ENCODE data around the gene SLC35E1. TPM values are rescaled to one million over a fixed set of nuclear protein-coding genes. Genes with fewer than 3 reads are reported as not detected.

Gene SLC35E1
- total RNA-seq, 1 donor from 2014 or later = 29.7 TPM

DNA sequence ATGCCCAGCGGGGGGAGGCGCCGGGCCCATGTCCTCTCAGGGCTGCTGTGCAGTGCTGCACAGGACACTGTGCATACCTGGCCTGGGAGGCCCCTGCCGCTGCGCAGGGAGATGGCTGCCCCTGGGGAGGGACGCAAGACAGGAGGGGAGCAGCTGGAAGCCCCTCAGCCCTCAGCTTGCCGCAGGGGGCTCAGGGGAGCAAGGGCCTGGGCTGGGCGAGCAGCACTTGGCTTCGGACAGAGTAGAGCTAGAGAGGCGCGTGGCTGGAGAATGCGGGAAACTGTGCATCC lies 40.9 kb downstream of the SLC35E1 start:
- TF ChIP-seq, protein P1, sequence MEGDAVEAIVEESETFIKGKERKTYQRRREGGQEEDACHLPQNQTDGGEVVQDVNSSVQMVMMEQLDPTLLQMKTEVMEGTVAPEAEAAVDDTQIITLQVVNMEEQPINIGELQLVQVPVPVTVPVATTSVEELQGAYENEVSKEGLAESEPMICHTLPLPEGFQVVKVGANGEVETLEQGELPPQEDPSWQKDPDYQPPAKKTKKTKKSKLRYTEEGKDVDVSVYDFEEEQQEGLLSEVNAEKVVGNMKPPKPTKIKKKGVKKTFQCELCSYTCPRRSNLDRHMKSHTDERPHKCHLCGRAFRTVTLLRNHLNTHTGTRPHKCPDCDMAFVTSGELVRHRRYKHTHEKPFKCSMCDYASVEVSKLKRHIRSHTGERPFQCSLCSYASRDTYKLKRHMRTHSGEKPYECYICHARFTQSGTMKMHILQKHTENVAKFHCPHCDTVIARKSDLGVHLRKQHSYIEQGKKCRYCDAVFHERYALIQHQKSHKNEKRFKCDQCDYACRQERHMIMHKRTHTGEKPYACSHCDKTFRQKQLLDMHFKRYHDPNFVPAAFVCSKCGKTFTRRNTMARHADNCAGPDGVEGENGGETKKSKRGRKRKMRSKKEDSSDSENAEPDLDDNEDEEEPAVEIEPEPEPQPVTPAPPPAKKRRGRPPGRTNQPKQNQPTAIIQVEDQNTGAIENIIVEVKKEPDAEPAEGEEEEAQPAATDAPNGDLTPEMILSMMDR (IDR thresholded peaks at IDR 0.05; ENCODE audit: unreplicated experiment) = no peak
- H3K4me1 Mint-ChIP-seq (ENCODE audit: unreplicated experiment) = no peaks in the 10 kb centered on the region
- H3K4me3 Mint-ChIP-seq (ENCODE audit: unreplicated experiment) = no peak overlapping the region
- peaks cover 42% of the 10 kb centered on the region for H3K36me3 Mint-ChIP-seq (ENCODE audit: low read depth, unreplicated experiment)
- no peaks in the 10 kb centered on the region for H3K9me3 Mint-ChIP-seq (ENCODE audit: unreplicated experiment)
- DNase-seq (ENCODE audit: low spot score) = no peak
- peaks cover 3% of the 10 kb centered on the region for H3K27me3 Mint-ChIP-seq (ENCODE audit: unreplicated experiment)
- H3K27ac Mint-ChIP-seq (ENCODE audit: unreplicated experiment) = no peak overlapping the region

DNA sequence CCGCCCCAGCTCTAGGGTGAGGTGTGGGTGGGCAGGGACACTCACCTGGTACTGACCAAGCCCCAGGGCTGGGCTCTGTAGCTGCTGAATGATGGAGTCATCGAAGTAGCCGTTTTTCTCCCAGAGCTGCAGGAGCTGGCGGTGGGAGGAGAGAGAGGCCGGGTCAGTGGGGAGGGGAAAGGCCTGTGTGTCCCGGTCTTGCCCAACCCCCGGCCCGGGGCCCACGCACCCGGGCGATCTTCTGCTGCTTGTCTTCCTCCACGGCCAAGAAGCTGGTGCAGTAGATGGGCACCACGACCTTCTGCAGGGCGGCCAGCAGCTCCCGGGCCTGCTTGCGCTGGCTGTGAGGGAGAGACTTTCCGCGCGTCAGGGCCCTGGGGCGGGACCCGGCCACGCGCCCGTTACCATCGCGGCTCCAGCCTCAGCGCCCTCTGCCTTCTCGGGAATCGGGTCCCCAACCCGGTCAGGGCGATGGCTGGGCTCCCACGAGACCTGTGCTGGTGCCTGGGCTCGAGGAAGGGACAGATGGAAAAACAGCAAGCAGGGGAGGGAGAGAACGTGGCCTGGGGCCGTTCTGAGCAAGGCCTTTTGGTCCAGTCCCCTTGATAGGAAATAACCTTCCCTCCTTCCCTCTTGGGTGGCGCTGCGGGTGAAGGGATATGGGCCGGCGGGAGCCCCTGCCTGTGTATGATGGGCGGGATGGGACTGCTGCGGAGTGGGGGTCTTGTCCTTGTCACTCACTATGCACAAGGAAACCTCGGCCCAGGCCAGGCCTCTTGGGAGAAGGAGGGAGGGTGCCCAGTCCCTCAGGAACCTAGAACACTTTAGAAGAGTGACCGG lies 41.5 kb downstream of the SLC35E1 start:
- H3K27ac Mint-ChIP-seq (ENCODE audit: unreplicated experiment) = no peak overlapping the region

DNA sequence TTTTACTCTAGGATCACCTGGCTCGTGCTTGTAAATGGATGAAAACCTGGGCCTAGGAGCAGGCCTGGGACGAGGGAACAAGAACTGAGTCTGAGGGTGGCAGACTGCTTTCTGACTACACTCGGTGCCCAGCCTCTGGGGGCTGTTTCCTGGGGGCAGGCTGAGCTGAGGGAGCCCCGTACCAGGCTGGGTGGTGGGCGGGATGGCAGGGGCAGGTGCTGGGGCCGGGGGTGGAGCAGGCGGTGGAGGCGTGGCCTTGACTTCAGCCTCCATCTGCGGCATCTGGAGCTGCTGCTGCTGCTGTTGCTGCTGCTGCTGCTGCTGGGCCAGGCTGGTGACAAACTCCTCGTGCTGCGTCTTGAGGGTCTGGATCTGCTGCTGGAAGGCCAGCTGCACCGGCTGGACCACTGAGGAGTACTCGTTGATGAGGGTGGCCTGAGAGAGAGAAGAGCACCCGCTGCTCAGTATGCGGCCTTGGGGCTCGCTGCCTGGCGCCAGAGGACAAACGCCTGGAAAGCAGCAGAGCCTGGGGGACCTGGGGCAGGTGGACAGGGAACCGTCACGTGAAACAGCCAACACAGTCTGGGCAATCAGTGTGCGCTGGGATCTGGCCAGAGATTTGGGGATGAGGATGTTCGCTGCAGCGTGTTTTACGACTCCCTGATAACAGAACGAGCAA lies 42.6 kb downstream of the SLC35E1 start:
- peaks cover 3% of the 10 kb centered on the region for H3K27me3 Mint-ChIP-seq (ENCODE audit: unreplicated experiment)
- no peak overlapping the region for H3K27ac Mint-ChIP-seq (ENCODE audit: unreplicated experiment)
- no peak overlapping the region for H3K4me3 Mint-ChIP-seq (ENCODE audit: unreplicated experiment)
- no peaks in the 10 kb centered on the region for H3K4me1 Mint-ChIP-seq (ENCODE audit: unreplicated experiment)
- H3K9me3 Mint-ChIP-seq (ENCODE audit: unreplicated experiment) = no peaks in the 10 kb centered on the region
- TF ChIP-seq, protein P1 (IDR thresholded peaks at IDR 0.05; ENCODE audit: unreplicated experiment) = no peak
- DNase-seq (ENCODE audit: low spot score) = no peak
- H3K36me3 Mint-ChIP-seq (ENCODE audit: low read depth, unreplicated experiment) = peaks cover 33% of the 10 kb centered on the region

More for the DNA sequence above, 41.5 kb downstream of the SLC35E1 start:
- TF ChIP-seq, protein P1 (IDR thresholded peaks at IDR 0.05; ENCODE audit: unreplicated experiment) = no peak
- H3K4me3 Mint-ChIP-seq (ENCODE audit: unreplicated experiment) = no peak overlapping the region
- H3K27me3 Mint-ChIP-seq (ENCODE audit: unreplicated experiment) = peaks cover 3% of the 10 kb centered on the region
- H3K9me3 Mint-ChIP-seq (ENCODE audit: unreplicated experiment) = no peaks in the 10 kb centered on the region
- no peaks in the 10 kb centered on the region for H3K4me1 Mint-ChIP-seq (ENCODE audit: unreplicated experiment)
- peaks cover 38% of the 10 kb centered on the region for H3K36me3 Mint-ChIP-seq (ENCODE audit: low read depth, unreplicated experiment)
- DNase-seq (ENCODE audit: low spot score) = no peak

DNA sequence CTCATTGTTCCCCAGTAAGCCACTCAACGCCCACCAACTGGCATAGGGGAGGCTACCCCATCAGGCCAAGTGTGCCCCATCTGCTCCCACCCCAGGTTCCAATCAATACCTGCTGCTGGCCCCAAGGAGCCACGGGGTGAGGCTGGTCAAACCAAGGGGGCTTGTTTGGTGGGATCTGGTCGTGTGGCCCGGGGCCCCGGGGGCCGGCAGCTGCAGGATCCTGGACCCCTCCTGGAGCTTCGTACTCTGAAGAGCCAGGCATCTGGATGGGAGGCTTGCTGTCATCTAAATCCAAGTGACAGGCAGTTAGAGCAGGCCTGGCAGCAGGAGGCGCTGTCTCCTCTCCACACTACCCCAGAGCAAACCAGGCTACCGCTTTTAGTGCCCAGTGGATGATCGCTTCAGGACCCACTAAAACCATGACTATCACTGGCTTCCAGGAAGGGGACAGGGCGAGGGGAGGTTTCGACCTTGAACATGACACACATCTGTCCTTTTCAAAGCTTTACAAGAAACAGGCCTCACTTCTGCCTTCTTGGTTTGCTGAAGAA lies 44.2 kb downstream of the SLC35E1 start:
- Mint-ChIP-seq H3K27me3 (ENCODE audit: unreplicated experiment) (peaks cover 4% of the 10 kb centered on the region), H3K4me3 (ENCODE audit: unreplicated experiment) (peak overlapping the region; percentile 59), H3K27ac (ENCODE audit: unreplicated experiment) (no peak overlapping the region), H3K9me3 (ENCODE audit: unreplicated experiment) (no peaks in the 10 kb centered on the region), H3K36me3 (ENCODE audit: low read depth, unreplicated experiment) (peaks cover 32% of the 10 kb centered on the region), H3K4me1 (ENCODE audit: unreplicated experiment) (no peaks in the 10 kb centered on the region)
- TF ChIP-seq, protein P1 (IDR thresholded peaks at IDR 0.05; ENCODE audit: unreplicated experiment) = peak; percentile 39
- peak; percentile 46 for DNase-seq (ENCODE audit: low spot score)
